ENCODE data around the gene VAC14.

DNA sequence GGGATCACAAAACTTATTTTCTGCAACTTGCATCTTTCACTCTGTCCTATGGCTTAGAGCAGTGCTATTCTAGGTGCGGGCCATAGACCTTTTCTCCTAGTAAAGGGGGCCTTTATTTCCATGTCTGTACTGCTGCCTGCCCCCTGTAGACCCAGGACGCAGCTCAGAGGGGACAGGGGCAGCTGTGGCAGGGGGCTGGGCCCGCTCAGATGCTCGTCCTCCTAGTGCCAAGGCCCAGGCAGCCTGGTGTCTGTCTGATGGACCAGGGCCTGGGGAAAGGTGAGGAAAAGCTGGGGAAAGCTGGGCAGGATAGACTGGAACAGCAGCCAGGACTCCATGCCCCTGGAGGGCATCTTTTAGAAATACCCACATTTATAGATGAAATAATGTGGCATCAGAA, 25.6 kb downstream of the VAC14 start:
- TF ChIP-seq, protein P1, sequence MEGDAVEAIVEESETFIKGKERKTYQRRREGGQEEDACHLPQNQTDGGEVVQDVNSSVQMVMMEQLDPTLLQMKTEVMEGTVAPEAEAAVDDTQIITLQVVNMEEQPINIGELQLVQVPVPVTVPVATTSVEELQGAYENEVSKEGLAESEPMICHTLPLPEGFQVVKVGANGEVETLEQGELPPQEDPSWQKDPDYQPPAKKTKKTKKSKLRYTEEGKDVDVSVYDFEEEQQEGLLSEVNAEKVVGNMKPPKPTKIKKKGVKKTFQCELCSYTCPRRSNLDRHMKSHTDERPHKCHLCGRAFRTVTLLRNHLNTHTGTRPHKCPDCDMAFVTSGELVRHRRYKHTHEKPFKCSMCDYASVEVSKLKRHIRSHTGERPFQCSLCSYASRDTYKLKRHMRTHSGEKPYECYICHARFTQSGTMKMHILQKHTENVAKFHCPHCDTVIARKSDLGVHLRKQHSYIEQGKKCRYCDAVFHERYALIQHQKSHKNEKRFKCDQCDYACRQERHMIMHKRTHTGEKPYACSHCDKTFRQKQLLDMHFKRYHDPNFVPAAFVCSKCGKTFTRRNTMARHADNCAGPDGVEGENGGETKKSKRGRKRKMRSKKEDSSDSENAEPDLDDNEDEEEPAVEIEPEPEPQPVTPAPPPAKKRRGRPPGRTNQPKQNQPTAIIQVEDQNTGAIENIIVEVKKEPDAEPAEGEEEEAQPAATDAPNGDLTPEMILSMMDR (IDR thresholded peaks at IDR 0.05): no peak
- no peak for TF ChIP-seq POLR2A (IDR thresholded peaks at IDR 0.05)

Measured in Peyer's patch (tissue), 4 donors.